ENCODE measurements around the gene RIPOR2.
"Not testable (repeated sequence)": the region's sequence is repeated elsewhere in the genome, so short reads cannot be mapped to it uniquely, and the experiment has no call there.

The RIPOR2 gene

GRCh38 chr6:24901698-24902328 is 33.9 kb downstream of the RIPOR2 start:
- DNase-seq = no peak

- no peak for DNase-seq
Observed at GRCh38 chr6:24900917-24901697, 34.7 kb downstream of the RIPOR2 start.

GRCh38 chr6:24899997-24900325 is 35.8 kb downstream of the RIPOR2 start:
- no peak for DNase-seq

GRCh38 chr6:24899136-24899996 is 36.4 kb downstream of the RIPOR2 start:
- peak; percentile 47 for DNase-seq

- no peak for DNase-seq
Observed at GRCh38 chr6:24898676-24899075, 37.1 kb downstream of the RIPOR2 start.

- DNase-seq = no peak
Observed at GRCh38 chr6:24897186-24897585, 38.6 kb downstream of the RIPOR2 start.

- DNase-seq = no peak
Observed at GRCh38 chr6:24893342-24893850, 42.4 kb downstream of the RIPOR2 start.

GRCh38 chr6:24891004-24891403 is 44.8 kb downstream of the RIPOR2 start:
- no peak for DNase-seq

GRCh38 chr6:24890471-24890870 is 45.3 kb downstream of the RIPOR2 start:
- DNase-seq = no peak

GRCh38 chr6:24888715-24889370 is 46.9 kb downstream of the RIPOR2 start:
- no peak for DNase-seq

- DNase-seq = no peak
Observed at GRCh38 chr6:24887545-24888140, 48.1 kb downstream of the RIPOR2 start.

- no peak for DNase-seq
Observed at GRCh38 chr6:24883618-24884017, 52.1 kb downstream of the RIPOR2 start.

- DNase-seq = no peak
Observed at GRCh38 chr6:24882835-24883555, 52.8 kb downstream of the RIPOR2 start.

- no peak for DNase-seq
Observed at GRCh38 chr6:24882295-24882694, 53.5 kb downstream of the RIPOR2 start.

GRCh38 chr6:24881376-24881775 is 54.4 kb downstream of the RIPOR2 start:
- DNase-seq = no peak

GRCh38 chr6:24880451-24880850 is 55.3 kb downstream of the RIPOR2 start:
- no peak for DNase-seq

GRCh38 chr6:24879351-24879750 is 56.4 kb downstream of the RIPOR2 start:
- DNase-seq = no peak

- DNase-seq = not testable (repeated sequence)
Observed at GRCh38 chr6:24877747-24878146, 58.0 kb downstream of the RIPOR2 start.

GRCh38 chr6:24876499-24877465 is 59.0 kb downstream of the RIPOR2 start:
- DNase-seq = peak; percentile 47

- DNase-seq = no peak
Observed at GRCh38 chr6:24875534-24875901, 60.2 kb downstream of the RIPOR2 start.
